Spinal cord (tissue), 10 donors: ENCODE results near the gene PCSK6. TPM values are rescaled to one million over a fixed set of nuclear protein-coding genes. Genes with fewer than 3 reads are reported as not detected.

Source experiments
- DNase-seq, 6 donors: peaks; one replicate each; pipeline versions ENCODE4 v3.0.0 to v3.0.0-alpha.2; 2013 to 2015; ENCODE audit warnings: low spot score in 6 of 6, low read depth in 4 of 6
- H3K27ac ChIP-seq: one replicate; pipeline ENCODE4 v1.5.1; 2013; ENCODE audit warnings: low read depth, low read length, control low read depth
- H3K27me3 ChIP-seq: one replicate; pipeline ENCODE4 v1.6.1; 2013; ENCODE audit warnings: low read length; ENCODE audit not compliant: control insufficient read depth, insufficient read depth
- H3K36me3 ChIP-seq: one replicate; pipeline ENCODE4 v1.6.1; 2013; ENCODE audit warnings: low read length; ENCODE audit not compliant: control insufficient read depth, insufficient read depth
- H3K4me1 ChIP-seq: one replicate; pipeline ENCODE4 v1.6.1; 2013; ENCODE audit warnings: low read length; ENCODE audit not compliant: control insufficient read depth, insufficient read depth
- H3K4me3 ChIP-seq: one replicate; pipeline ENCODE4 v1.5.1; 2013; ENCODE audit warnings: low read depth, low read length, control low read depth
- H3K9me3 ChIP-seq: one replicate; pipeline ENCODE4 v1.6.1; 2013; ENCODE audit warnings: low read length; ENCODE audit not compliant: control insufficient read depth, insufficient read depth
- WGBS: methylation state at CpG from one replicate; pipeline ENCODE4 v1.1.5; 2013; ENCODE audit warnings: missing lambda C conversion rate; ENCODE audit not compliant: insufficient coverage; 5-methylcytosine and 5-hydroxymethylcytosine counted together
- polyA plus RNA-seq, 2 donors: library from polyadenylated mRNA; unstranded; fragments of 120-200 nt; gene quantifications; one replicate each; pipeline ENCODE4 v1.2.1, GENCODE V29; 2013; ENCODE audit not compliant: insufficient read length in 2 of 2
- total RNA-seq, 2 donors: library from RNA; depleted of rRNA in 1 of 2; stranded (reverse); fragments of 120-200 nt in 1 of 2; fragments of >200 nt in 1 of 2; gene quantifications; one replicate each; pipeline versions ENCODE4 v1.2.3 to v1.2.4, GENCODE V29; 2013 to 2014
- donor health status: healthy.

PCSK6 gene
- total and polyA plus RNA-seq, 4 donors, result 8.6 to 14.3 (median 11.7) TPM

DNA sequence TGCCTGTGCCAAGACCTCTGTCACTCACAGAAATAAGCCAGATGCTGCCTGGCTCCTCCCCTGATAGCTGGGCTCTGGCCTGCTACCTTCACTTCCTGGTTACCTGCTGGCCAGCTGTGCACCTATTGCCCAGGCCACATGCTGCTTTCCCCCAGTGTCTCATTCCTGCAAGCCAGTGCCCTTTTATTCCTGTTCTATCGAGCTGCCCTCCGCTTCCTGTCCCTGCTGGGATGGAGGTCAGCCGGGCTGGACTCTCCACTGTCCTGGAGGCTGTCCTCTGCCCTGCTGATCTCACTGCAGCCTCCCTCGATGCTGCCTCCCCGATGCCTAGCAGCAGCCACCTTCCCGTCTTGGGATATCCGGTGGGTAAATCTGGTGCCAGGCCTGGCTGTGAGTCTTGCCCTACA, 157.4 kb downstream of the PCSK6 start:
- no peaks in the 10 kb centered on the region for H3K9me3 ChIP-seq
- no peaks in the 10 kb centered on the region for H3K4me1 ChIP-seq
- H3K27me3 ChIP-seq, result no peaks in the 10 kb centered on the region
- WGBS, result 91% methylated on average over 7 of the region's 7 CpGs
- no peak overlapping the region for H3K4me3 ChIP-seq
- no peaks in the 10 kb centered on the region for H3K36me3 ChIP-seq
- no peak for DNase-seq
- no peak overlapping the region for H3K27ac ChIP-seq

DNA sequence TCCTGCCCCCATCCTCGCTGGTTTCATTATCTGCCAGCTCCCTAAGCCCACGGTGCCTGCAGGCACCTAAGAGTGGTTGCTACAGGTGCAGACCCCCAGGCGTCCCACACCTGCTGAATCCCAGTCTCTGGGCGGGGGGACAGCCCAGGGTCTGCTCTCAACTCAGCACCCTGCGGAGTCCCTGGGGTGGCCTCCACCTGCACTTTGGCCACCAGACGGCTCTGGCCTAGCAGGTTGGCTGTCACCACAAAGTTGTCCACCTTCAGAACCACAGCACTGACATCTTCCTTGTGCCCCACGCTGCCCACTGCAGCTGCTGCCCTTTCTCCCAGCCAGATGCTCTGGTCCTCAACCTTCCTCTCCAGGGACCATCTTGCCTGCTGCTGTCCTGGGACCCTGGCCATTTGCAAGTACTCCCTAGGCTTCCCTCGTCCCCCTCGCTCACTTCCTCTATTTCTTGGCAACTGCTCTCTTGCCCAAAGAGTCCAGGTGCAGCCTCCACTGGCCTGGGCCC, 159.6 kb downstream of the PCSK6 start:
- H3K36me3 ChIP-seq, result peaks cover 4% of the 10 kb centered on the region
- DNase-seq, result no peak
- no peaks in the 10 kb centered on the region for H3K4me1 ChIP-seq
- no peaks in the 10 kb centered on the region for H3K27me3 ChIP-seq
- no peak overlapping the region for H3K4me3 ChIP-seq
- no peak overlapping the region for H3K27ac ChIP-seq
- no peaks in the 10 kb centered on the region for H3K9me3 ChIP-seq
- 92% methylated on average over 9 of the region's 9 CpGs for WGBS

DNA sequence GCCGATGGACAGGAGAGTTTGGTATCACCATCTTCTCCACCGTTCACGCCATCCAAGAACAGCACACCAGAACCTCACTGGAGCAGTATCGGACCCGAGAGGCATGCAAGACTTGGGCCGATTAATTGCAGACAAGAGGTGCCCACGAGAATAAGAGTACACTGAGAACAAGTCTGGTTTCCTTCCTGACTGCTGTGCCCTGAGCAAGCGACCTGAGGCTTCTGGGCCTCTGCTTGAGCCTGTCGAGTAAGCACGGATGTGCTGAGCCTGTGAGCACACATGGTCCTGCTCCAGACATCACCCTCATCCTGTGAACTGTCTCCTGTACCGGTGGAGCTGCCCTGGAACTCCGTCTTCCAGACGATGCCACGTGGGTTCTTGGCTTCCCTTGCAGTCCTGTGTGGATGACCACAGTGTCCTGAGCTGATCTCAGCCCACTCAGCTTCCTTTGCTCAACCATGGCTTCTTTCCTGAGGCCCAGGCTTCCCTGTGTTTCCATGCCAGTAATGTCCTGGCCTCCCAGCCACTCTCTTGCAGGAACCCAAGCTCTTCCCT, 160.1 kb downstream of the PCSK6 start:
- no peaks in the 10 kb centered on the region for H3K4me1 ChIP-seq
- no peaks in the 10 kb centered on the region for H3K27me3 ChIP-seq
- peaks cover 4% of the 10 kb centered on the region for H3K36me3 ChIP-seq
- no peak overlapping the region for H3K4me3 ChIP-seq
- H3K27ac ChIP-seq, result no peak overlapping the region
- no peaks in the 10 kb centered on the region for H3K9me3 ChIP-seq
- DNase-seq, result no peak
- 92% methylated on average over 11 of the region's 14 CpGs for WGBS

DNA sequence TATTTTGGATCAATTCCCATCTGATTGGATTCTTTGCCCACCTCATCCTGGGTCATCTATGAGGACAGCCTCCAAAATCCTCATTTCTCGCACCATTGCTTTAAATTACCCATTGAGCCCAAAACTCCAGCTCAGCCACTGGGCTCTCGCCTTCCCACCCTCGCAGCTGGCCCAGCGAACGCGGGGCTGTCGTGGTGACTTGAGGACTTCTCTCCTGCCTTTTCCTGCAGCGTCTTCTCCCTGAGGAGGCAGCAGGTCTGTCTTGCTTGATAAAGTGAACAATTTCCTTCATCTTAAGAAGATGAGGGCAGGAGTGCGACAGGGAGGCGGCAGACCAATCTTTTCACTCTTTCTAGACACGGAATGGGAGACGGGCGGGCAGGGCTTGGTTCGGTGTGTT, 161.5 kb downstream of the PCSK6 start:
- Histone ChIP-seq H3K27ac (no peak overlapping the region), H3K4me1 (no peaks in the 10 kb centered on the region), H3K9me3 (no peaks in the 10 kb centered on the region), H3K27me3 (no peaks in the 10 kb centered on the region), H3K36me3 (peaks cover 4% of the 10 kb centered on the region), H3K4me3 (no peak overlapping the region)
- 91% methylated on average over 12 of the region's 14 CpGs for WGBS
- no peak for DNase-seq

DNA sequence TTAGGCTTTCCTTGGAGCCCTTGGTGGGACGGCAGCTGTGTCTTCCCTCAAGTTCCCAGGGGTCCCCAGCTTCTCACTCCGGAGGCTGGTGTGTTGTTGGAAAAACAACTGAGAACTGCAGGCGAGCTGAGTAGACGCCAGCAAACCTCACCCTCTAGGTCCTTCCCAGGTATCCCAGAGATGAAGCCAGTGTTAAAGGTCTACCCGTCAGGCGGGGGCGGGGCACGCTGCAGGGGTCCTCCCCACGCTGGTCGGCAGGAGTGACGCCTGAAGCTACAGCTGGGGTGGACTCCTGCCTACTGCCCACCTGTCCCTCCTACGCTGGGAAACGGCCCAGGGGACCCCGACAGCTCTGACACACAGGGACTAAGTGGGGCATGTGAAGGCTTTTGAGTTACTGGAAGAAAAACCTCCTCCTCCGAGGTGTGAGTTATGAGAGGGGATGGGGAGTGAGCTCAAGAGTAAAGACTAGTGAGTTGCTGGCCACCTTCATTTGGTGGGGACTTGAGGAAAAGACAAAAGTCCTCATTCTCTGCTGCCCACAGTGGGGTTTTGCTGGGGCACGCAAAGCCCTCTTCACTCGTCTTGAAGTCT, 162.3 kb downstream of the PCSK6 start:
- H3K4me3 ChIP-seq, result no peak overlapping the region
- peaks cover 4% of the 10 kb centered on the region for H3K36me3 ChIP-seq
- no peaks in the 10 kb centered on the region for H3K27me3 ChIP-seq
- H3K27ac ChIP-seq, result no peak overlapping the region
- no peaks in the 10 kb centered on the region for H3K9me3 ChIP-seq
- 70% methylated on average over 15 of the region's 17 CpGs for WGBS
- H3K4me1 ChIP-seq, result no peaks in the 10 kb centered on the region
- no peak for DNase-seq

DNA sequence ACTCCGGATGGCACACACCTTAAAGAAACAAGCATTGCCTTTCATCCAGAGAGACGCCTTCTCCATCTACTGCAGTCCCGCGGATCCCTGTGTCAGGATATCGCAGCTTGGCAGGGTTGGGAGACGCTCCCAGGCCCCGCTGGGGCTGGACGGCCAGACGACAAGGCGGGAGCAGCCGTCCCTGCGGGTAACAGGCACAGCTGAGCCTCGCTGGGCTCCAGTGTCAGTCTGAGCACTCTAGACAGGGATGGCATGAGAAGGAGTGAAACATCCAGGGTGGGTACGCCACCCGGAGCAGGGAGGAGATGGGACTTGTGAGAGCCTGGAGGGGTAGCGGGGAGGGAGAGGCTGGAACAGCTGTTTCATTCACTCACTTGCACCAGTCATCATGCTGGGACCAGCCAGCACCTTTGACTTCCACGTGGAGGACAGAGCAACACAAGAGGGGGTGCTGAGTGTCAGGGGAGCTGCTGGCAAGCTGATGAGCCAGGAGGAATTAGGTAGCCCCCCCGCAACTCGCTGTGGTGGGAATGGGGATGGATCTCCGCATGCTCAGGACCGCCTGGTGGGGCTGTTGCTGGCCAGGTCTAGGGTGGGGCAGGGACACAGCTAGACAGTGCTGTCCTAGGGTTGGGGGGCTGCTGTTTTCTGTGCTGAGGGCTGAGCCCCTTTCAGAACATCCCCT, 162.9 kb downstream of the PCSK6 start:
- Histone ChIP-seq H3K27ac (no peak overlapping the region), H3K9me3 (no peaks in the 10 kb centered on the region), H3K4me3 (no peak overlapping the region), H3K36me3 (peaks cover 4% of the 10 kb centered on the region), H3K27me3 (no peaks in the 10 kb centered on the region), H3K4me1 (no peaks in the 10 kb centered on the region)
- no peak for DNase-seq
- WGBS, result 84% methylated on average over 21 of the region's 21 CpGs

DNA sequence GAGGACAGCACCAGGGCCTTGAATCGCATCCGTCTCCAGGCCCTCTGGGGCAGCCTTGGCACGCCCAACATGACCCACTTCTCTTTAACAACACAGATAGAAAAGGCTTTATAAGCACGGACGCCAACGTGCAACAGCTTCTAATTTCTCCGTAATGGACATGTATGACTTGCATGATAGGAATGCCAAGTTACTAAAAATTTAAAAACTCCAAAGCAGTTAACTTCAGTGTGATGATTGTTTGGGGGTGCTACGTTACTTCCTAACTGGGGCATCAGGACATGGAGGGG, 163.5 kb downstream of the PCSK6 start:
- Histone ChIP-seq H3K4me3 (no peak overlapping the region), H3K36me3 (peaks cover 4% of the 10 kb centered on the region), H3K27me3 (no peaks in the 10 kb centered on the region), H3K4me1 (peaks cover 2% of the 10 kb centered on the region), H3K27ac (no peak overlapping the region), H3K9me3 (no peaks in the 10 kb centered on the region)
- DNase-seq, result no peak
- WGBS, result 96% methylated on average over 4 of the region's 8 CpGs

DNA sequence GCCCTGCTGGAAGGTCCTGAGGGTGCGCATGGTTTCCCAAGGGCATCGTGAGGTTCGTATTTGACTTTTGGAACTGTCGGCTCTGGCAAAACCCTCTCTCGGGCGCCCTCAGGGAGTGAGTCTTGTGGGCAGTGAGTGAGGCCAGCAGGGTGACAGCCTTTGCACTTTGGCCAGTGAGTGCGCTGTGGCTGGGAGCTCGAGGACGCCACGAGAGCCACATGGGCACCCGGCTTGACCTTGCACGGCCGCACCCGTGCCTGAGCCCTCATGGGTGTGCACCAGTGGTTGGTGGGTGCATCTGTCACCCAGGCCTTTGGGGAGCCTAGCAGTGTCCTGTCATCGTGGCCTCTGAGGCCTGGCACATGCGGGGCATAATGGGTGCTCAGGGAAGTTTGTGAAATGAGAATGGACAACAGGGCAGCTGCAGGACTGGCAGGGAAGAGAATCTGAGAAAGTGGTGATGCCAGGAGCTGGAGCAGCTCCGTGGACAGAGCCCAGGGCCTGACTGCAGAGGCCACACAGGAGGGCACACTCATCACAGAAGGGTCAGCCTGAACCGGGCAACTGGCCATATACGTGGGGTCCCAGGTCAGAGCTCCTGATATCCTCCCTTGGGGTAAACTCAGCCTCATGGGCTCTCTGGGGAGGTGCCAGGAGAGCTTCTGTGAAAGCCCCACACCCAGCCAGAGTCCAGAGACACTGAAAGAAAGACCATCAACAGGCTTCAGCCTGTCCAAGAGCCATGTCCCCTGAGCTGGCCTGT, 164.1 kb downstream of the PCSK6 start:
- DNase-seq, result no peak
- Histone ChIP-seq H3K36me3 (peaks cover 4% of the 10 kb centered on the region), H3K9me3 (no peaks in the 10 kb centered on the region), H3K4me3 (no peak overlapping the region), H3K27me3 (no peaks in the 10 kb centered on the region), H3K4me1 (peaks cover 7% of the 10 kb centered on the region), H3K27ac (no peak overlapping the region)
- WGBS, result 96% methylated on average over 19 of the region's 19 CpGs

DNA sequence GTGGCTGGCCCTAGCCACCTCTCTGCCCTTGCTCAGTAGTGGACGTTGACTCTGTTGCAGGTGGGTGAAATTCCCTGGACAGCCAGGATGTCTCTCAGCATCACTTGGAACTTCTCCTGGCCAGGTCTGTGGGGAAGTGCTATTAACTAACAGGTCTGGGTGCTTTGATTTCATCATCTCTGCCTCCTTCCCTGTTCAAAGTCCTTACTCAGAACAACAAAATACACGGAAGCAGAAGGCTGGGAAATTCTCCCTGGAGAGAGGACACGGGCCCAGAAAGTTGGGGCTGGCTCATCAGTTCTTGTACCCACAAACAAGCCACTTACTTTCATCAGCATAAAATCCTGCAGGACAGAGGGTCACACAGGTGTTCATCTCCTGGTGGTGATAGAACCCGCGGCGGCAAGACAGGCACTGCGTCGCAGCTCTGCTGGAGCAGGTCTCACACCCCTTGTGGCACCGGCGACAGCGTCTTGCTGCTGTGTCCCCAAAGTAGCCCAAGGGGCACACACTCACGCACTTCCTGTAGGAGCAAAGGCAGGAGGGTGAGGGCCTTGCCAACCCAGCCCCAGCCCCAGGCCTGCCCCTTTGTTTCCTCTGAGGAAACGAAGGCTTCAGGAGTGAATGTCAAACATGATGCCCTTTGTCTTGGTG, 164.9 kb downstream of the PCSK6 start:
- H3K4me3 ChIP-seq, result no peak overlapping the region
- H3K4me1 ChIP-seq, result peaks cover 9% of the 10 kb centered on the region
- no peak for DNase-seq
- peaks cover 4% of the 10 kb centered on the region for H3K36me3 ChIP-seq
- no peaks in the 10 kb centered on the region for H3K9me3 ChIP-seq
- H3K27me3 ChIP-seq, result no peaks in the 10 kb centered on the region
- no peak overlapping the region for H3K27ac ChIP-seq
- 93% methylated on average over 12 of the region's 13 CpGs for WGBS
